ENCODE data around the gene TRAPPC2L.

TRAPPC2L gene

DNA sequence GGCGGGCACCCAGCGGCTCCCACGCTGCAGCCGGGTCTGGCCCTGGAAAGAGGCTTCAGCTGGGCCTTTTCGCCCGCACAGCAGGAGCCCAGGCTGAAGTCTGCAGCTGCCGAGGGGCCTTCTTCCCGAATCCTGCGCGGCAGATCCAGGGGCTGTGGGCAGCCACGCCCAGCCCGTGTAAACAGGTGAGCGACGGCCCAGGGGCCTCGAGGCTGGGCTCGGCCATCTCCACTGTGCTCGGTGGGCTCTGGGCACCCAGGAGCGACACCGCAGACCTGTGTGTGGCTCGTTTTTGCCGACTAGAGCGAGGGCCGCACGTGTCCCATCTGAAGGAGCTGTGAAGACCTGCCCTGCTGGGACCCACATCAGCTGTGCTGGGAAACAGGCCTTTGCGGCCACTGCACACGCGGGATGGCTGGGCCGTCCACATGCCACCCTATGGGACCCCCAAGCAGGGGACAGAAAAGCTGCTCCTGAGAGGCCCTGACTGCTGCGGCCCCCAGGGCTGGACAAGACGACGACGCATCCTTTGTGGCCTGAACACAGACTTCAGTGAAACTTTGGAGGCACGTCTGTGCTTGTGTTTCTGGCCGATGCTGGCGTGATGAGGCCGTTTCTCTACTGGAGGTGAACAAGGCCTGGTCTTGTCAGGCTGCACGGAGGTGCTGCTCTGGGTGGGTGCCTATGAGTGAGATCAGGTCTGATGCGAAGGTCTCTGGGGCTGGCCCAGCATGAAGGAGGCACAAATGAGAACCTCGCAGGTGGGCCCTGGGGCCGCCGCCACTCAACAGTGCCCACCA is 40.0 kb upstream of the TRAPPC2L start:
- no peak overlapping the region for H3K4me3 ChIP-seq (ENCODE audit: low read length in 2 of 2)
- H3K27me3 ChIP-seq (ENCODE audit: control insufficient read depth in 3 of 3, insufficient read depth in 3 of 3, low read depth in 1 of 3, low read length in 3 of 3): no peaks in the 10 kb centered on the region
- peak overlapping the region; percentile 24 for H2BK5ac ChIP-seq (ENCODE audit: low read length)

DNA sequence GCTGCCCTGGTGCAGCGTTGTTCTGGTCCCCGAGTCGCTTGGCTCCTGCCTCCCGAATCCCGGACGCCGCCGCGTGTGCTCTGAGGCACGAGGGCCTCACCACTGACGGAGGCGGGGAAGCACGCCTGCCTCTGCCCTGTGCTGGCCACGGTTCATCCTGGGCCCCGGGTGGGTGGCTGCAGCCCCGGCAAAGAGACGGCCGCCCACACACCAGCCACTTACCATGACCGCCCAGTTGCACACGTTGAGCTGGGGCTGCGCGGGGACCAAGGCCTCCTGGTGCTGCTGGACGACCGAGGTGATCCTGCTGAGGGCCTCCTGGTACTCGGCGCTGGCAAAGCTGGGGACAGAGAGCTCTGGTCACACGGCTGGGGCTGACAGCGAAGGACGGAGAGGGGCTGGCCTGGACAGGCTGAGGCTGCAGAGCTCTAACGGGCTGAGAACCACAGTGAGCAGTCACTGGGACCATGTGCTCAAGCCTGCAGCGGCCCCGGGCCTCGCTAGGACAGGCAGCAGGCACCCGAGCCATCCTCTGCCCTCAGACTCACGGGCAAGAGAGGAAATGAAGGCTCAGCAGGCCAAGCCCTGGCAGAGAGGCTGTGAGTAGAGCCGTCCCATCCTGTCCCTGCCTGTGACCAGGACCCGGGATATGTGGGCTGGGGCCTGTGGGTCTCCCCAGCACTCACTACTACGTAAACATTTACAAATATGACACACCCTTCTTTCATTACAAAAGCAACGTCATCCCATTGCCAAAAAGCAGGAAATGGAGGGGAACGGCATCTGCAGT is 38.9 kb upstream of the TRAPPC2L start:
- no peak overlapping the region for H3K4me2 ChIP-seq (ENCODE audit: insufficient read depth, low read length, poor library complexity, severe bottlenecking)
- no CpG with 5 or more reads among the region's 40 CpGs for WGBS, 2 donors (ENCODE audit: extremely low coverage in 2 of 2, insufficient read length in 2 of 2, insufficient replicate concordance in 1 of 2)

More for the DNA sequence above, 40.0 kb upstream of the TRAPPC2L start:
- no peak for DNase-seq (ENCODE audit: low spot score)
- Histone ChIP-seq H3K9ac (ENCODE audit: low read depth, low read length, poor library complexity) (peak overlapping the region; percentile 44), H3K4me1 (ENCODE audit: control insufficient read depth in 2 of 2, insufficient read depth in 1 of 2, low read depth in 1 of 2, low read length in 2 of 2) (no peaks in the 10 kb centered on the region), H3K4ac (ENCODE audit: low read length) (no peak overlapping the region), H3K14ac (ENCODE audit: low read length) (no peak overlapping the region), H3K23ac (ENCODE audit: low read depth, low read length, poor library complexity) (peak overlapping the region; percentile 65), H2AFZ (ENCODE audit: low read length) (no peak overlapping the region), H2BK120ac (ENCODE audit: low read depth, low read length) (no peak overlapping the region), H3K27ac (replicated peaks; ENCODE audit: low read length) (no peak overlapping the region), H3K4me2 (ENCODE audit: insufficient read depth, low read length, poor library complexity, severe bottlenecking) (no peak overlapping the region), H3K18ac (ENCODE audit: low read length) (peak overlapping the region; percentile 71), H3K36me3 (replicated peaks in 1 of 2; ENCODE audit: control insufficient read depth in 2 of 2, insufficient read depth in 2 of 2, low read length in 2 of 2) (no peaks in the 10 kb centered on the region), H3K9me3 (replicated peaks in 1 of 2; ENCODE audit: control insufficient read depth in 2 of 2, insufficient read depth in 1 of 2, low read depth in 1 of 2, low read length in 2 of 2) (peaks cover 0 to 7% of the 10 kb centered on the region in 2 donors), H4K91ac (ENCODE audit: low read depth, low read length, poor library complexity) (peak overlapping the region; percentile 92), H3K79me1 (ENCODE audit: low read depth, low read length) (no peaks in the 10 kb centered on the region), H2BK15ac (ENCODE audit: low read length) (no peak overlapping the region), H2BK12ac (ENCODE audit: low read length) (peak overlapping the region; percentile 58), H4K8ac (ENCODE audit: low read depth, low read length) (peak overlapping the region; percentile 65), H2AK5ac (ENCODE audit: low read depth, low read length) (peak overlapping the region; percentile 90)
- WGBS, 2 donors (ENCODE audit: extremely low coverage in 2 of 2, insufficient read length in 2 of 2, insufficient replicate concordance in 1 of 2): no CpG with 5 or more reads among the region's 41 CpGs

DNA sequence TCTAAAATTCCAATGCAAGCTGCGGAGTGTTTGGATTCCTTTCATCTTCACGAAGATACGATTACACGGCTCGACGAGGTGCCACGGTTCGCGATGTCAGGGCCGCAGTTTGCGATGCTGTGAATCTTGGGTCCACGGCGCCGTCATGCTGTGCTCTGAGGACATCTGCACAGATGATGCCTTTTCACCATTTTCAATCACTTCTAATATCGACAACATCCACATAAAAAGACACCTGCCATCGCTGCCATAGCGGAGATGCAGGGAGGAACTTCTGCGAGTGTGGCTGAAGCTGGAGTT is 38.4 kb upstream of the TRAPPC2L start:
- H2AK5ac ChIP-seq (ENCODE audit: low read depth, low read length): no peak overlapping the region
- H3K4me2 ChIP-seq (ENCODE audit: insufficient read depth, low read length, poor library complexity, severe bottlenecking): no peak overlapping the region
- no peaks in the 10 kb centered on the region for H3K79me1 ChIP-seq (ENCODE audit: low read depth, low read length)
- no peaks in the 10 kb centered on the region for H3K4me1 ChIP-seq (ENCODE audit: control insufficient read depth in 2 of 2, insufficient read depth in 1 of 2, low read depth in 1 of 2, low read length in 2 of 2)
- H2AFZ ChIP-seq (ENCODE audit: low read length): no peak overlapping the region
- no peak overlapping the region for H4K8ac ChIP-seq (ENCODE audit: low read depth, low read length)
- no peak overlapping the region for H3K18ac ChIP-seq (ENCODE audit: low read length)
- H3K4ac ChIP-seq (ENCODE audit: low read length): no peak overlapping the region
- no peak overlapping the region for H3K27ac ChIP-seq (replicated peaks; ENCODE audit: low read length)
- no peak overlapping the region for H2BK120ac ChIP-seq (ENCODE audit: low read depth, low read length)
- no peak overlapping the region for H4K91ac ChIP-seq (ENCODE audit: low read depth, low read length, poor library complexity)
- no peaks in the 10 kb centered on the region for H3K27me3 ChIP-seq (ENCODE audit: control insufficient read depth in 3 of 3, insufficient read depth in 3 of 3, low read depth in 1 of 3, low read length in 3 of 3)
- H3K36me3 ChIP-seq (replicated peaks in 1 of 2; ENCODE audit: control insufficient read depth in 2 of 2, insufficient read depth in 2 of 2, low read length in 2 of 2): no peaks in the 10 kb centered on the region
- no peak overlapping the region for H3K9ac ChIP-seq (ENCODE audit: low read depth, low read length, poor library complexity)
- no peak overlapping the region for H2BK12ac ChIP-seq (ENCODE audit: low read length)
- H3K14ac ChIP-seq (ENCODE audit: low read length): no peak overlapping the region
- no peak for DNase-seq (ENCODE audit: low spot score)
- H2BK5ac ChIP-seq (ENCODE audit: low read length): peak overlapping the region; percentile 13
- H3K23ac ChIP-seq (ENCODE audit: low read depth, low read length, poor library complexity): peak overlapping the region; percentile 25
- H3K9me3 ChIP-seq (replicated peaks in 1 of 2; ENCODE audit: control insufficient read depth in 2 of 2, insufficient read depth in 1 of 2, low read depth in 1 of 2, low read length in 2 of 2): no peaks in the 10 kb centered on the region
- no peak overlapping the region for H3K4me3 ChIP-seq (ENCODE audit: low read length in 2 of 2)
- WGBS, 2 donors (ENCODE audit: extremely low coverage in 2 of 2, insufficient read length in 2 of 2, insufficient replicate concordance in 1 of 2): no CpG with 5 or more reads among the region's 18 CpGs
- H2BK15ac ChIP-seq (ENCODE audit: low read length): no peak overlapping the region

More for the DNA sequence above, 38.9 kb upstream of the TRAPPC2L start:
- Histone ChIP-seq H3K4me1 (ENCODE audit: control insufficient read depth in 2 of 2, insufficient read depth in 1 of 2, low read depth in 1 of 2, low read length in 2 of 2) (no peaks in the 10 kb centered on the region), H3K23ac (ENCODE audit: low read depth, low read length, poor library complexity) (peak overlapping the region; percentile 25), H2BK12ac (ENCODE audit: low read length) (no peak overlapping the region), H3K4ac (ENCODE audit: low read length) (no peak overlapping the region), H2BK120ac (ENCODE audit: low read depth, low read length) (no peak overlapping the region), H3K9me3 (replicated peaks in 1 of 2; ENCODE audit: control insufficient read depth in 2 of 2, insufficient read depth in 1 of 2, low read depth in 1 of 2, low read length in 2 of 2) (no peaks in the 10 kb centered on the region), H3K27me3 (ENCODE audit: control insufficient read depth in 3 of 3, insufficient read depth in 3 of 3, low read depth in 1 of 3, low read length in 3 of 3) (no peaks in the 10 kb centered on the region), H2AK5ac (ENCODE audit: low read depth, low read length) (no peak overlapping the region), H4K8ac (ENCODE audit: low read depth, low read length) (no peak overlapping the region), H3K18ac (ENCODE audit: low read length) (no peak overlapping the region), H3K14ac (ENCODE audit: low read length) (no peak overlapping the region), H4K91ac (ENCODE audit: low read depth, low read length, poor library complexity) (no peak overlapping the region), H3K79me1 (ENCODE audit: low read depth, low read length) (no peaks in the 10 kb centered on the region), H2BK5ac (ENCODE audit: low read length) (no peak overlapping the region), H2AFZ (ENCODE audit: low read length) (no peak overlapping the region), H3K9ac (ENCODE audit: low read depth, low read length, poor library complexity) (peak overlapping the region; percentile 63), H3K36me3 (replicated peaks in 1 of 2; ENCODE audit: control insufficient read depth in 2 of 2, insufficient read depth in 2 of 2, low read length in 2 of 2) (no peaks in the 10 kb centered on the region), H2BK15ac (ENCODE audit: low read length) (no peak overlapping the region), H3K27ac (replicated peaks; ENCODE audit: low read length) (no peak overlapping the region), H3K4me3 (ENCODE audit: low read length in 2 of 2) (no peak overlapping the region)
- no peak for DNase-seq (ENCODE audit: low spot score)

DNA sequence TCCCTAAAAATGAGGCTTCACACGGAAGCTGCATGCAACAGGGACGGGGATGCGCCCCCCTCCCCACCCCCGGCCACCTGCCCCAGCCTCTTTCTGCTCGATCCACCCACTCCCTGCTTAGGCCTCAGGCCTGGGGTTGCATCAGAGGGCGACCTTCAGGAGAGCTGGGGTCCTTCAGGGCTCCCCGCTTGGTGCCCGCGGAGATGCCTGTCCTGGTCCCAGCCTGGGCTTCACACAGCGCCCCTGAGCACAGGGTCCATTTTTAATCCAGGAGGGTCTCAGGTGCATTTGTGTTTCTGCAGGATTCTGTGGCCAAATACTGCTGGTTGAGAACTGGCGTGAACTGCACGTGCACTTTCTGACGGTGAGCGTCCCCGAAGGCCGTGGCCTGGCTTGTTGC is 37.8 kb upstream of the TRAPPC2L start:
- Histone ChIP-seq H3K79me1 (ENCODE audit: low read depth, low read length) (no peaks in the 10 kb centered on the region), H4K91ac (ENCODE audit: low read depth, low read length, poor library complexity) (no peak overlapping the region), H3K14ac (ENCODE audit: low read length) (no peak overlapping the region), H3K4me1 (ENCODE audit: control insufficient read depth in 2 of 2, insufficient read depth in 1 of 2, low read depth in 1 of 2, low read length in 2 of 2) (no peaks in the 10 kb centered on the region), H4K8ac (ENCODE audit: low read depth, low read length) (no peak overlapping the region), H2AFZ (ENCODE audit: low read length) (no peak overlapping the region), H3K23ac (ENCODE audit: low read depth, low read length, poor library complexity) (no peak overlapping the region), H2BK15ac (ENCODE audit: low read length) (no peak overlapping the region), H2BK5ac (ENCODE audit: low read length) (peak overlapping the region; percentile 13), H3K27ac (replicated peaks; ENCODE audit: low read length) (no peak overlapping the region), H2BK120ac (ENCODE audit: low read depth, low read length) (no peak overlapping the region), H3K9me3 (replicated peaks in 1 of 2; ENCODE audit: control insufficient read depth in 2 of 2, insufficient read depth in 1 of 2, low read depth in 1 of 2, low read length in 2 of 2) (no peaks in the 10 kb centered on the region), H3K4ac (ENCODE audit: low read length) (no peak overlapping the region), H3K4me2 (ENCODE audit: insufficient read depth, low read length, poor library complexity, severe bottlenecking) (no peak overlapping the region), H2AK5ac (ENCODE audit: low read depth, low read length) (no peak overlapping the region), H3K9ac (ENCODE audit: low read depth, low read length, poor library complexity) (no peak overlapping the region), H2BK12ac (ENCODE audit: low read length) (no peak overlapping the region), H3K18ac (ENCODE audit: low read length) (no peak overlapping the region), H3K27me3 (ENCODE audit: control insufficient read depth in 3 of 3, insufficient read depth in 3 of 3, low read depth in 1 of 3, low read length in 3 of 3) (no peaks in the 10 kb centered on the region), H3K36me3 (replicated peaks in 1 of 2; ENCODE audit: control insufficient read depth in 2 of 2, insufficient read depth in 2 of 2, low read length in 2 of 2) (no peaks in the 10 kb centered on the region), H3K4me3 (ENCODE audit: low read length in 2 of 2) (no peak overlapping the region)
- DNase-seq (ENCODE audit: low spot score): no peak
- WGBS, 2 donors (ENCODE audit: extremely low coverage in 2 of 2, insufficient read length in 2 of 2, insufficient replicate concordance in 1 of 2): no CpG with 5 or more reads among the region's 16 CpGs

Measured in neuronal stem cell (in vitro differentiated cells).